Islet precursor cell (in vitro differentiated cells): Measurements from ENCODE around the gene PHF2.
A peak's percentile ranks its signal among the peaks of the same experiment; 100 is the strongest.

Source experiments
- DNase-seq: peaks from one replicate; pipeline ENCODE4 v3.0.0-alpha.2; 2018

The PHF2 gene

GRCh38 chr9:93634311-93635185, 58.2 kb downstream of the PHF2 start:
- DNase-seq, result peak; percentile 45

- peak; percentile 43 for DNase-seq
These were observed 59.1 kb downstream of the PHF2 start for GRCh38 chr9:93635186-93636107.

GRCh38 chr9:93636172-93636661, 59.8 kb downstream of the PHF2 start:
- peak; percentile 33 for DNase-seq

- peak; percentile 41 for DNase-seq
These were observed 60.3 kb downstream of the PHF2 start for GRCh38 chr9:93636667-93637066.

- no peak for DNase-seq
These were observed 61.5 kb downstream of the PHF2 start for GRCh38 chr9:93637886-93638285.

- no peak for DNase-seq
These were observed 63.6 kb downstream of the PHF2 start for GRCh38 chr9:93640027-93640426.

- DNase-seq, result no peak
These were observed 66.6 kb downstream of the PHF2 start for GRCh38 chr9:93642961-93643360.

GRCh38 chr9:93644397-93645088, 68.2 kb downstream of the PHF2 start:
- peak; percentile 42 for DNase-seq

GRCh38 chr9:93645149-93645889, 68.9 kb downstream of the PHF2 start:
- DNase-seq, result peak; percentile 41

GRCh38 chr9:93645921-93646639, 69.7 kb downstream of the PHF2 start:
- DNase-seq, result peak; percentile 42

GRCh38 chr9:93646640-93647178, 70.3 kb downstream of the PHF2 start:
- peak; percentile 40 for DNase-seq

GRCh38 chr9:93648181-93648580, 71.8 kb downstream of the PHF2 start:
- DNase-seq, result peak; percentile 40

- peak; percentile 23 for DNase-seq
These were observed 72.5 kb downstream of the PHF2 start for GRCh38 chr9:93648836-93649235.

- DNase-seq, result peak; percentile 24
These were observed 73.4 kb downstream of the PHF2 start for GRCh38 chr9:93649610-93650261.

- peak; percentile 38 for DNase-seq
These were observed 74.1 kb downstream of the PHF2 start for GRCh38 chr9:93650448-93650847.

- peak; percentile 40 for DNase-seq
These were observed 75.2 kb downstream of the PHF2 start for GRCh38 chr9:93651521-93651950.

GRCh38 chr9:93652604-93653592, 76.5 kb downstream of the PHF2 start:
- DNase-seq, result no peak

- no peak for DNase-seq
These were observed 77.4 kb downstream of the PHF2 start for GRCh38 chr9:93653760-93654159.

GRCh38 chr9:93654351-93654961, 78.1 kb downstream of the PHF2 start:
- DNase-seq, result no peak
